AG09309 (cell line): ENCODE data around the gene TP73.

Source experiments
- DNase-seq: peaks from one replicate; pipeline ENCODE4 v3.0.0-alpha.2; 2010; ENCODE audit warnings: low read depth
- H3K4me3 ChIP-seq: 2 replicates; pipeline ENCODE4 v1.5.1; 2011; ENCODE audit warnings: mild to moderate bottlenecking, low read depth, low read length, moderate library complexity; ENCODE audit not compliant: control insufficient read depth
- CTCF ChIP-seq: IDR thresholded peaks from 2 replicates; pipeline ENCODE4 v1.5.1; 2011; ENCODE audit warnings: mild to moderate bottlenecking, low read depth, low read length, inconsistent platforms; ENCODE audit not compliant: insufficient read depth, control insufficient read depth; ENCODE audit errors: missing control alignments

The TP73 gene

GRCh38 chr1:3651930-3652547, at the start of gene TP73:
Gene TP73 (plus strand): TSS chr1:3652516. CDS start chr1:3682366, 29,850 bp downstream.
- no peak for TF ChIP-seq CTCF
- no peak within 1 kb of the TSS for H3K4me3 ChIP-seq
- no peak for DNase-seq

GRCh38 chr1:3603156-3603555, 49.2 kb upstream of the TP73 start:
- TF ChIP-seq CTCF, result no peak
- H3K4me3 ChIP-seq, result no peak overlapping the region
- no peak for DNase-seq

DNA sequence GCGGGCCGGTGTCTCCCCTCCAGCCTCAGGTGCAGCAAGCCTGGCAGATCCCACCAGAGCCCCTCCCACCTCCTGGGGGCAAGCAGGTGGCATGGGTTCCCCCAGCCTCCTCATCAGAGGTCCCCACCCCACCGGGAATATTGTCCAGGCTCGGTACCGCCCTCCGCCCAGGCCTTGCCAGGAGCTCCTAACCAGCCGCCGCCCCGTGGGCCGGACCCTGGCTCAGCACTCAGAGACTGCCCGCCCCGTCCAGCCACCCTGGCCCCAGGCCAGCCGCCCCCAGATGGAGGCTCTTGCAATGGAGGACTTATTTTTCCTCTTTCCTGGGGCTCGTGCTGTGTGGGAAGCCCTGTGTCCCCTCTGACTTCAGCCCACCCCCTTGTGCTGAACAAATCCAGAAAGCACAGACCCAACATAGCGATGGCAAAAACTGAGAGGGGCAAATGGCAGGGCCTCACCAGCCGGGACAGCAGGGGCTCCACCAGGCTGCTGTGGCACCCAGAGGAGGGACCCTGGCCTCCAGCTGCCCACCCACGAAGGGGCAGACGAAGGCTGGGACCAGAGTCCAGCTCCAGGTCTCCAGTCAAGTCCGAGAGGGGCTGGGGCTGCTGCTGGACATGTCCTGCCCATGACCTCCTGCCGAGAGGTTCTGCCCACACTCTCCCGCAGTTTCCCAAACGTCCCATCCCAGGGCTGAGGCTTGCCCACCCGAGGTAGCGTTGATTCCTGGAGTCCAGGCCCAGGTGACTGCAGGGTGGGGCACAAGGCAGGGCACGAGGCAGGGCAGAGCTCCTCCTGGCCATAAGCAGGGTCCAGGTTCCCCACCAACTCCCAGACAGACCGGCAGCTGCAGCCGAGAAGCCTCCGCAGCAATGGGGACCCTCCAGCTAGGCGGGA, 48.5 kb upstream of the TP73 start:
- DNase-seq, result no peak
- TF ChIP-seq CTCF, result no peak
- H3K4me3 ChIP-seq, result no peak overlapping the region

DNA sequence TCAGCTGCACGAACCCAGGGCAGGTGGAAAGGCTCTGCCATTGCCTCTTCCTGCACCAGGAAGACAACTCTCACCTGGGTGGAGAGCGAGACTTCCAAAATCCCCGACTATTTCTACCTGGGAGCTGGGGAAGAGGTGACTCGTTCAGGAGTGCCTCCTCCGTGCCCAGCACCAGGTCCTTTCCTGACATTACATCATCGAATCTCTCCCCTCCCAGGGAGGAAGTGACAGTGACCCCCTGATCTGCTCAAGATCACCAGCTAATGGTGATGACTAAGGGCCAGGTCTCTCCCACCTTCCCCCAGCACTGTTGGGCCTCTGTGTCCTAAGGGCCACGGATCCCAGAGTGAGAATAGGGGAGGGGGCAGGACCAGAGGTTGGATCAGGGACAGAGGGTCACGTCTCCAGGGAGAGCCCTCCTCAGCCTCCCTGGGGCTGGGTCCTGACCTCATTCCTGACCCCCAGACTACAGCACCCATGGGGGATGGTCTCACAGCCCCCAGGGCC, 47.8 kb upstream of the TP73 start:
- no peak for DNase-seq
- H3K4me3 ChIP-seq, result no peak overlapping the region
- no peak for TF ChIP-seq CTCF

- no peak for DNase-seq
- no peak overlapping the region for H3K4me3 ChIP-seq
- TF ChIP-seq CTCF, result no peak
Measured at GRCh38 chr1:3604997-3605823, 47.1 kb upstream of the TP73 start.
